Measurements from ENCODE around the gene RAB27B. TPM values are rescaled to one million over a fixed set of nuclear protein-coding genes. Genes with fewer than 3 reads are reported as not detected.

RAB27B gene
- total RNA-seq, 2 experiments from 2014 or later, result 2.4 to 2.5 TPM

DNA sequence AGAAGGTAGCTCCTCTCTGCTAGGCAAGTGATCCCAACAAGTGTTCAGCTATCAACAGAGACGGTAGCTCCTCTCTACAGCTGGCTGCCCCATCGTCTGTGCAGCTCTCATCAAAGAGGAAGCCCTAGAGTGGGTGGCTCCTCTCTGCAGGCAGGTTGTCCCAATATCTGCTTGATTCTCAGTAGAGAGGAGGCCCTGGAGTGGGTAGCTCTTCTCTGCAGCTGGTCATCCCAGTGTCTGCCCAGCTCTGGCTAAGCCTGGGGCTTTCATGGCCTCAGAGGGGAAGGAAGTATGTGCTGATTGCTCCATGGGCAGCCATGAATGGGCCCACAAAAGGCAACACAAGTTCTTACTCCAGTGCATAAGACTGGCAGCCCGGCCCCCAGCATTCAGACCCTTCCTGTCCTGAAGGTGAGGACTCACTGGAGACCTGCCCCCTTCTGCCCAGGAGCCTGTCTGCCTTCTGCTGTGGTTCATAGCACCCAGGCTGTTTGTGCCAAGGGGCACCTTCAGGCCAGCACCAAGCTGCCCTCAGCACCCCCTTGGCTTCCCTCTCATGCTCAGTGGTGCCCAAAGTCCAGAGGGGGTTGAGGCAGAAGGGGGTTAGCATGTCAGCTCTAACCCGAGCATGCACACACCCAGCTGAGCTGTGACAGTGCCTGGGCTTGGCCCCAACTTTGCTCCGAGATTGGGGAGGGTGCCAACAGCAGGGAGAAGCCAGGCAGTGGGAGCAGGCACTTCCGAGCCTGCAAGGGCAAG is 82.1 kb downstream of the RAB27B start:
- no peaks in the 10 kb centered on the region for H3K9me3 Mint-ChIP-seq

DNA sequence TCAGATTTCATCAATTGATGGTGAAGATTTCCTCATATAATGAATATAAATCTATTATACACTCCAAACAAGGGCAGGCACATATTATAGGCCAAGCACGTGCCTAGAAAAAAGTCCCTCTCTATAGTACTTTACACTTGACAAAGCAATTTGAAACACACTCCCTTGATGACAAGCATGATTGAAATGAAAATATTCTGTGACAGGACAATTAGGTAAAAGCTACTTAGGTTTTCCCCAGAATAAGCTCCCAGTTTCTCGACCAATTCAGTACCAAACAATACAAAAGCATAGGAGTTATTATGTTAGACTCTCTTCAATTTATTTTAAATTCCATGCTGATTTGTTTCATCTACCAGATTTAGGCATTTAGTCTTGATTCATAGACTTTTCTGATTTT is 83.3 kb downstream of the RAB27B start:
- H3K27me3 ChIP-seq (ENCODE audit: control insufficient read depth in 1 of 2, insufficient read depth in 2 of 2, low read length in 2 of 2), result no peaks in the 10 kb centered on the region
- H3K27ac ChIP-seq (ENCODE audit: low read depth in 1 of 2, low read length in 2 of 2), result no peak overlapping the region
- TF ChIP-seq, protein P1, sequence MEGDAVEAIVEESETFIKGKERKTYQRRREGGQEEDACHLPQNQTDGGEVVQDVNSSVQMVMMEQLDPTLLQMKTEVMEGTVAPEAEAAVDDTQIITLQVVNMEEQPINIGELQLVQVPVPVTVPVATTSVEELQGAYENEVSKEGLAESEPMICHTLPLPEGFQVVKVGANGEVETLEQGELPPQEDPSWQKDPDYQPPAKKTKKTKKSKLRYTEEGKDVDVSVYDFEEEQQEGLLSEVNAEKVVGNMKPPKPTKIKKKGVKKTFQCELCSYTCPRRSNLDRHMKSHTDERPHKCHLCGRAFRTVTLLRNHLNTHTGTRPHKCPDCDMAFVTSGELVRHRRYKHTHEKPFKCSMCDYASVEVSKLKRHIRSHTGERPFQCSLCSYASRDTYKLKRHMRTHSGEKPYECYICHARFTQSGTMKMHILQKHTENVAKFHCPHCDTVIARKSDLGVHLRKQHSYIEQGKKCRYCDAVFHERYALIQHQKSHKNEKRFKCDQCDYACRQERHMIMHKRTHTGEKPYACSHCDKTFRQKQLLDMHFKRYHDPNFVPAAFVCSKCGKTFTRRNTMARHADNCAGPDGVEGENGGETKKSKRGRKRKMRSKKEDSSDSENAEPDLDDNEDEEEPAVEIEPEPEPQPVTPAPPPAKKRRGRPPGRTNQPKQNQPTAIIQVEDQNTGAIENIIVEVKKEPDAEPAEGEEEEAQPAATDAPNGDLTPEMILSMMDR (IDR thresholded peaks at IDR 0.05), result no peak
- H3K36me3 ChIP-seq (ENCODE audit: insufficient read depth, low read length), result no peaks in the 10 kb centered on the region
- no peaks in the 10 kb centered on the region for H3K36me3 Mint-ChIP-seq (ENCODE audit: low read depth)
- no peaks in the 10 kb centered on the region for H3K4me1 Mint-ChIP-seq (ENCODE audit: low read depth)
- no peaks in the 10 kb centered on the region for H3K4me1 ChIP-seq (ENCODE audit: insufficient read depth, low read length)
- peaks cover 0 to 11% of the 10 kb centered on the region in 2 experiments for H3K9me3 ChIP-seq (ENCODE audit: control insufficient read depth in 1 of 2, insufficient read depth in 1 of 2, low read length in 2 of 2)
- no peak for DNase-seq
- CTCF ChIA-PET, result no interaction called here
- POLR2A ChIA-PET, result no interaction called here
- no peak overlapping the region for H3K27ac Mint-ChIP-seq
- H3K4me3 Mint-ChIP-seq, result no peak overlapping the region
- no peaks in the 10 kb centered on the region for H3K9me3 Mint-ChIP-seq
- no peaks in the 10 kb centered on the region for H3K27me3 Mint-ChIP-seq
- intact Hi-C loops (cut with DNase I, micrococcal nuclease), result no loop called here
- ATAC-seq (ENCODE audit: poor library complexity), result no peak
- H3K4me3 ChIP-seq (ENCODE audit: low read length), result no peak overlapping the region

More for the DNA sequence above, 82.1 kb downstream of the RAB27B start:
- TF ChIP-seq, protein P1 (IDR thresholded peaks at IDR 0.05), result no peak
- Histone ChIP-seq H3K4me3 (ENCODE audit: low read length) (no peak overlapping the region), H3K27me3 (ENCODE audit: control insufficient read depth in 1 of 2, insufficient read depth in 2 of 2, low read length in 2 of 2) (no peaks in the 10 kb centered on the region), H3K4me1 (ENCODE audit: insufficient read depth, low read length) (no peaks in the 10 kb centered on the region), H3K36me3 (ENCODE audit: insufficient read depth, low read length) (no peaks in the 10 kb centered on the region), H3K9me3 (ENCODE audit: control insufficient read depth in 1 of 2, insufficient read depth in 1 of 2, low read length in 2 of 2) (peaks cover 0 to 11% of the 10 kb centered on the region in 2 experiments), H3K27ac (ENCODE audit: low read depth in 1 of 2, low read length in 2 of 2) (no peak overlapping the region)
- CTCF ChIA-PET, result no interaction called here
- intact Hi-C loops (cut with DNase I, micrococcal nuclease), result no loop called here
- no peaks in the 10 kb centered on the region for H3K4me1 Mint-ChIP-seq (ENCODE audit: low read depth)
- H3K36me3 Mint-ChIP-seq (ENCODE audit: low read depth), result no peaks in the 10 kb centered on the region
- no peaks in the 10 kb centered on the region for H3K27me3 Mint-ChIP-seq
- no peak overlapping the region for H3K27ac Mint-ChIP-seq
- no peak for ATAC-seq (ENCODE audit: poor library complexity)
- H3K4me3 Mint-ChIP-seq, result no peak overlapping the region
- no peak for DNase-seq
- POLR2A ChIA-PET, result no interaction called here

DNA sequence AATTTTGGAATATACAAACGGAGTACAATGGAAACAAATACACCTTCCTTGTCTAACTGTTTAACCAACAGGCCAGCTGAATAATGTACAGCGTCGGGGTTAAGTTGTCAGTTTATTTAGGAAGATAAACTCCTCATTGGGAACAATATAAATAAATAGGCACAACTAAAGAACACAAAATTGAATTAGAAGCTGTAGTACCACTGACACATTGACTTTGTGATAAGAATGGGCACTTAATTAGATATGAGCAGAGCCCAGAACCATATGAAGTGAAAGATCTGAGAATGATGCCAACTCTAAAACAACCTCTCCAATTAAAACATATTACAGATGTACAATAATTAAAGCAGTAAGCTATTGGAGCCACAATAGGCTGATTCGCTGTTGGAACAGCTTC is 86.5 kb downstream of the RAB27B start:
- ChIA-PET POLR2A (no interaction called here), CTCF (no interaction called here)
- intact Hi-C loops (cut with DNase I, micrococcal nuclease), result no loop called here
- H3K36me3 ChIP-seq (ENCODE audit: insufficient read depth, low read length), result no peaks in the 10 kb centered on the region
- TF ChIP-seq, protein P1 (IDR thresholded peaks at IDR 0.05), result no peak
- Mint-ChIP-seq H3K27ac (no peak overlapping the region), H3K4me3 (no peak overlapping the region), H3K4me1 (ENCODE audit: low read depth) (no peaks in the 10 kb centered on the region), H3K9me3 (no peaks in the 10 kb centered on the region), H3K36me3 (ENCODE audit: low read depth) (no peaks in the 10 kb centered on the region), H3K27me3 (no peaks in the 10 kb centered on the region)
- no peak for ATAC-seq (ENCODE audit: poor library complexity)
- peaks cover 0 to 11% of the 10 kb centered on the region in 2 experiments for H3K9me3 ChIP-seq (ENCODE audit: control insufficient read depth in 1 of 2, insufficient read depth in 1 of 2, low read length in 2 of 2)
- H3K4me1 ChIP-seq (ENCODE audit: insufficient read depth, low read length), result no peaks in the 10 kb centered on the region
- no peak overlapping the region for H3K4me3 ChIP-seq (ENCODE audit: low read length)
- no peak for DNase-seq
- no peaks in the 10 kb centered on the region for H3K27me3 ChIP-seq (ENCODE audit: control insufficient read depth in 1 of 2, insufficient read depth in 2 of 2, low read length in 2 of 2)
- no peak overlapping the region for H3K27ac ChIP-seq (ENCODE audit: low read depth in 1 of 2, low read length in 2 of 2)

All from CD4-positive, alpha-beta T cell (primary cell).